HEK293T (cell line): Measurements from ENCODE around the gene RAB42.

Experiments used
- CTCF ChIA-PET: fragments of 350-600 bp; formaldehyde crosslinking; extraction: SDS; loops from one replicate; lab custom pipeline; 2021; ENCODE audit warnings: antibody characterized with exemption, inconsistent platforms; lab: Yijun Ruan, JAX
- POLR2A ChIA-PET: fragments of 350-600 bp; formaldehyde crosslinking; extraction: SDS; loops from one replicate; lab custom pipeline; 2020; ENCODE audit warnings: antibody characterized with exemption, inconsistent platforms; lab: Yijun Ruan, JAX
- DNase-seq: peaks from one replicate; pipeline ENCODE4 v3.0.0; 2012; ENCODE audit warnings: mixed read lengths; ENCODE audit errors: extremely low spot score
- ARNT ChIP-seq: fragments of 450-650 bp; IDR thresholded peaks from 2 replicates; pipeline ENCODE4 v1.6.1; 2017; ENCODE audit warnings: mild to moderate bottlenecking
- ELF4 ChIP-seq: fragments of 450-650 bp; IDR thresholded peaks from 2 replicates; pipeline ENCODE4 v1.6.1; 2017; ENCODE audit warnings: antibody characterized with exemption
- FOXK2 ChIP-seq: fragments of 450-650 bp; IDR thresholded peaks from 2 replicates; pipeline ENCODE4 v1.6.1; 2016; ENCODE audit warnings: mild to moderate bottlenecking
- L3MBTL2 ChIP-seq: fragments of 450-650 bp; conservative IDR thresholded peaks from 2 replicates; pipeline ENCODE4 v1.6.1; 2016; ENCODE audit warnings: mild to moderate bottlenecking
- SP1 ChIP-seq: fragments of 450-650 bp; IDR thresholded peaks from 2 replicates; pipeline ENCODE4 v1.6.1; 2017
- SUZ12 ChIP-seq: fragments of 450-650 bp; IDR thresholded peaks from 2 replicates; pipeline ENCODE4 v1.6.1; 2016; ENCODE audit warnings: mild to moderate bottlenecking
- TARDBP ChIP-seq: fragments of 450-650 bp; IDR thresholded peaks from 2 replicates; pipeline ENCODE4 v1.6.1; 2016
- TF ChIP-seq, protein P1 (sequence below): fragments of 450-650 bp; IDR thresholded peaks from 2 replicates; pipeline ENCODE4 v1.6.1; 2016

Gene RAB42

DNA sequence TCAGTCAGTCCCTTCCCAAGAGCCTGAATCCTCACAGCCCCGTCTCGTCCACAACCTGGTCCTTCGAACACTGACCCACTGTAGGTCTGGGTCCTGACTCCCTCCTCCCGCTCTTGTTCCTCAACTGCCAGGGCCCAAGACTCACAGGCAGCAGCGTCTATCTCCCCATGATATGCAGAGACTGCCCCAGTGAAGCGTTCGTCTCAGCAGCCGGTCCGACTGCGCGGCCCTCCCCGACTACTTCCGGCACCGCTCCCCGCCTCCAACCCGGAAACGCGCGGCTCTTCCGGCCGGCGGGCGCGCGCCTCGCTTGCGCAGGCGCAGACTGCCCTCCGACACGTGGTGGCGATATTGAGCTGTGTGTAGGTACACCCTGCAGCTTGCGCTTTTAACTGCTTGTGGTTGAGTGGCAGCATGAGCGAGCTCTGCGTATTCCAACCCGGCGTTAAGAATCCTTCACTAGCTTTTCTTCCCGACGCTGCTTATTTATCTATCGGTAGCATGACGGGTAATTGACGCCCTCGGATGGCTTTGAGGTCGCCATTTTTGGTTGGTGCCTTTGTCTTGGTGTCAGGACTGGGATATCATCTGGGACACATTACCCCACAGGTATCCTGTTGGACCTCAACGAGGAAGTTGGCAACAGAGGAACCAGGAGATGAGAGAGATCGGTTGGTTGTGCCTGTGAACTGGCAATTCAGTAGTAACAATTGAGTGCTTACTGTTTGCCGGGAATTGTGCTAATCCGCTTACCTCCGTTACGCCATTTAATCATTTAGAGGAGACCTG is 51.0 kb downstream of the RAB42 start, which contains the start of gene TAF12:
Gene TAF12 (minus strand): TSS at position 221 of the 789 bp plus-strand sequence. CDS start 20,986 bp downstream, outside the sequence.
- peak; percentile 98 for DNase-seq

GRCh38 chr1:28644494-28644893 is 52.4 kb downstream of the RAB42 start:
- ChIA-PET CTCF (no interaction called here), POLR2A (interaction anchor here (0.7 to 3.5 kb wide), 7 partner anchors 21 to 395 kb away, joined by 3 to 45 read pairs (median 5); partner anchors contain the start of genes GMEB1 and YTHDF2)
- no peak for TF ChIP-seq ARNT
- TF ChIP-seq SUZ12, result no peak
- TF ChIP-seq SP1, result no peak
- TF ChIP-seq TARDBP, result no peak
- no peak for DNase-seq

More for the DNA sequence above, 51.0 kb downstream of the RAB42 start, which contains the start of gene TAF12:
- TF ChIP-seq L3MBTL2, result peak; percentile 97
- TF ChIP-seq FOXK2, result no peak
- TF ChIP-seq ELF4, result peak; percentile 99
- TF ChIP-seq, protein P1, sequence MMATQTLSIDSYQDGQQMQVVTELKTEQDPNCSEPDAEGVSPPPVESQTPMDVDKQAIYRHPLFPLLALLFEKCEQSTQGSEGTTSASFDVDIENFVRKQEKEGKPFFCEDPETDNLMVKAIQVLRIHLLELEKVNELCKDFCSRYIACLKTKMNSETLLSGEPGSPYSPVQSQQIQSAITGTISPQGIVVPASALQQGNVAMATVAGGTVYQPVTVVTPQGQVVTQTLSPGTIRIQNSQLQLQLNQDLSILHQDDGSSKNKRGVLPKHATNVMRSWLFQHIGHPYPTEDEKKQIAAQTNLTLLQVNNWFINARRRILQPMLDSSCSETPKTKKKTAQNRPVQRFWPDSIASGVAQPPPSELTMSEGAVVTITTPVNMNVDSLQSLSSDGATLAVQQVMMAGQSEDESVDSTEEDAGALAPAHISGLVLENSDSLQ, result peak; percentile 97
- ChIA-PET POLR2A (interaction anchor here (0.7 to 3.5 kb wide), 18 partner anchors 12 to 538 kb away, joined by 3 to 45 read pairs (median 4); partner anchors contain the start of genes GMEB1, SRSF4 and YTHDF2), CTCF (interaction anchor here (0.5 to 1.0 kb wide), 5 partner anchors 82 to 275 kb away, joined by 3 to 7 read pairs (median 5); no protein-coding TSS in a partner anchor)
